GM11168 (cell line): ENCODE measurements around the gene ST3GAL3.

Source experiments
- in situ Hi-C: fragments of 300-500 bp; cut with MboI; formaldehyde crosslinking; loops from one replicate; pipeline ENCODE4 v1.12.0; 2022; ENCODE audit warnings: low sequenced_read_pairs; ENCODE audit not compliant: unreplicated experiment

Gene ST3GAL3

DNA sequence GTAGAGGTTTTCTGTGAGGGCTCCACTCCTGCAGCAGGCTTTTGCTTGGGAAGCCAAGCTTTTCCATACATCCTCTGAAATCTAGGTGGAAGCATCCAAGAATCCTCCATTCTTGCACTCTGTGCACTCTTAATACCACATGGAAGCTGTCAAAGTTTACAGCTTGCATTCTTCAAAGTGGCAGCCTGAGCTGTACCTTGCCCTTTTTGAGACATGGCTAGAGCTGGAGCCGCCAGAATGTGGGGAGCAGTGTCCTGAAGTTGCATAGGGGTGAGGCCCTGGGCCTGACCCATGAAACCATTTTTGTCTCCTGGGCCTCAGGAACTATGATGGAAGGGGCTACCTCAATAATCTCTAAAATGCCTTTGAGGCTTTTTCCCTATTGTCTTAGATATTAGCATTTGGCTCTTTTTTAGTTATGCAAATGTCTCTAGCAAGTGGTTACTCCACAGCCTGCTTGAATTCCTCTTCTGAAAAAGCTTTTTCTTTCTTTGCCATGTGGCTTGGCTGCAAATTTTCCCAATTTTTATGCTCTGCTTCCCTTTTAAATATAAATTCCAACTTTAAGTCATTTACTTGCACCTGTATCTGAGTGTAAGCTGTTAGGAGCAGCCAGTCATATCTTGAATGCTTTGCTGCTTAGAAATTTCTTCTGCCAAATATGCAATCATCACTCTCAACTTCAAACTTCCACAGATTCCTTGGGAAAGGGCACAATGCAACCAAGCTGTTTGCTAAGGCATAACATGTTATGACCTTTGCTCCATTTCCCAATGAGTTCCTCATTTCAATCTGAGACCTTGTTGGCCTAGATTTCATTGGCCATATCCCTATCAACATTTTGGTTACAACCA is 134.2 kb downstream of the ST3GAL3 start:
- in situ Hi-C loops, result no loop called here

DNA sequence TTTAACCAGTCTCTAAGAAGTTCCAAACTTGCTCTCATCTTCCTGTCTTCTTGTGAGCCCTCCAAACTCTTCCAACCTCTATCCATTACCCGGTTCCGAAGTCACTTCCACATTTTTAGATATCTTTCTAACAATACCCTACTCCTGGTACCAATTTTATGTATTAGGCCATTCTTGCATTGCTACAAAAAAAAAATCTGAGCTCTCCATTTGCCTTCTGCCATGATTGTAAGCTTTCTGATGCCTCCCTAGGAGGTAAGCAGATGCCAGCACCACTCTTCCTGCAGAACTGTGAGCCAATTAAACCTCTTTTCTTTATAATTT is 134.8 kb downstream of the ST3GAL3 start:
- in situ Hi-C loops, result no loop called here

GRCh38 chr1:43843684-43844083 is 136.3 kb downstream of the ST3GAL3 start:
- in situ Hi-C loops, result no loop called here

GRCh38 chr1:43844114-43844513 is 136.8 kb downstream of the ST3GAL3 start:
- in situ Hi-C loops, result no loop called here

- in situ Hi-C loops, result no loop called here
Measured at GRCh38 chr1:43847290-43847689, 140.0 kb downstream of the ST3GAL3 start.

DNA sequence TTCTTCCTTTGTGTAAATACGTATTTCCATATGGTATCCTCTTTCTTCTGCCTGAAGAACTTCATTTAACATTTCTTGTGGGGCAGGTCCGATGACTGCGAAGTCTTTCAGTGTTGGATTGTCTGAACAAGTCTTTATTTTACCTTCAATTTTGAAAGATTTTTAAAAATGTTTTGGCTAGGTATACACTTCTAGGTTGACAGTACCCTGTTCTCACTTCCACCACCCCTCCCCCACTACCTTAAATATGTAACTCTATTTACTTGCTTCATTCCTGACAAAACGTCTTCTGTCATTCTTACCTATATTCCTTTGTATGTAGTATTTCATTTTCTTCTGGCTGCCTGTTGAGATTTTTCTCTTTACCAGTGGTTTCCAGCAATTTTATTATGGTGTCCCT is 140.5 kb downstream of the ST3GAL3 start:
- in situ Hi-C loops, result no loop called here

DNA sequence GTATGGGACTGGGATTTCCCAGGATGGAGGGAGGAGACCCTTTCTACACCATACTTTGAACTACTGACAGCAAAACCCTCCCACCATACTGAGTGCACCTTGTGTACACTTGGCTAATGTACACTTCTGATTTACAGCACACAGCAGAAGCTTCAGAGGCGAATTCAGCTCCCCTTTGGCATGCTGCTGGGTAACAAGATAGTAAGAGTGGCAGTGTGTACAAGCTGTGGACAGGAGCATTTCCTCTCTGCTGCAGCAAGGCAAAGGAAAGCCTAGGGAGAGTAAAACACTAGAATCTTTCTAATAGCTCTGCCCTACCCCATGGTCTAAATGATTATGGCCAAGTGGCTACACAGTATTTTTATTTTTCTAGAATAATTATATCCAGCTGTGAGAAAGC is 142.3 kb downstream of the ST3GAL3 start:
- in situ Hi-C loops, result no loop called here

GRCh38 chr1:43850591-43851233 is 143.4 kb downstream of the ST3GAL3 start:
- in situ Hi-C loops, result no loop called here

- in situ Hi-C loops, result no loop called here
Measured at GRCh38 chr1:43851561-43852338, 144.4 kb downstream of the ST3GAL3 start.

- in situ Hi-C loops, result no loop called here
Measured at GRCh38 chr1:43853161-43853921, 146.0 kb downstream of the ST3GAL3 start.

GRCh38 chr1:43854473-43854872 is 147.1 kb downstream of the ST3GAL3 start:
- in situ Hi-C loops, result no loop called here

DNA sequence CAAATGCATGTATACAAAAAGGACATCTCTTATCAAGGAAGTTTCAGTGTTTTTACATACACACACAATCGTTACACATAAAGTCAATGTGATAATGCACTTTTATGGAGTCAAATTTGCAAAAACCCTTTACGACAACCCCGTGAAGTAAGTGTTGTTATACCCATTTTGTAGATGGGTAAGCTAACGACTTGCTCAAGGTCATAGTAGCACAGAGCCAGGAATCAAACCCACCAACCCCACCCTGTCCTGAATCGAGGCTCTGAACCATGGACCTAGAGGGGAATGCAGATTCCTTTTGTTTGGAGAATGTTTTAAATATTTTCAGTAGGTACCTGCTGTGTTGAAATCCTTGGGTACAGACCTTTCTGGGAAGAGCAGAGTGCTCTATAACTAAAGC is 148.9 kb downstream of the ST3GAL3 start:
- in situ Hi-C loops, result no loop called here

GRCh38 chr1:43857163-43857562 is 149.8 kb downstream of the ST3GAL3 start:
- in situ Hi-C loops, result no loop called here

- in situ Hi-C loops, result no loop called here
Measured at GRCh38 chr1:43858324-43858723, 151.0 kb downstream of the ST3GAL3 start.

DNA sequence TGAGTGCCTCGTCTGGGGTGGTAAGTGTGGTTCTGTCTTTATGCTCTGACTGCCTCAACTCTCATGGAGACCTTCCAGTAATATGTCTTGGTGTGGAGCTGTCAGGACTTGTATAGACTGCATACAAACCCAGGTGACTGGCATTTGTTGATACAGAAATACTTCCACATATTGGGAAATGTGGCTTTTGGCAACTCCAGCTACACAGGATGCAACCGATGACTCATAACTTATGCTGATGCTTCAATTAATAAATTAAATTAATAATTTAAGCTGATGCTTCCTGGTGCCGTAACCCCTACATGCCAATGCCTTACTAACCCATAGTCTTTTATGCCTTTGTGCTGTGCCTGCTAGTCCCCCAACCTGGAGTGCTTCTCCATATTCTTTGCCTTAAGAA is 154.0 kb downstream of the ST3GAL3 start:
- in situ Hi-C loops, result no loop called here

DNA sequence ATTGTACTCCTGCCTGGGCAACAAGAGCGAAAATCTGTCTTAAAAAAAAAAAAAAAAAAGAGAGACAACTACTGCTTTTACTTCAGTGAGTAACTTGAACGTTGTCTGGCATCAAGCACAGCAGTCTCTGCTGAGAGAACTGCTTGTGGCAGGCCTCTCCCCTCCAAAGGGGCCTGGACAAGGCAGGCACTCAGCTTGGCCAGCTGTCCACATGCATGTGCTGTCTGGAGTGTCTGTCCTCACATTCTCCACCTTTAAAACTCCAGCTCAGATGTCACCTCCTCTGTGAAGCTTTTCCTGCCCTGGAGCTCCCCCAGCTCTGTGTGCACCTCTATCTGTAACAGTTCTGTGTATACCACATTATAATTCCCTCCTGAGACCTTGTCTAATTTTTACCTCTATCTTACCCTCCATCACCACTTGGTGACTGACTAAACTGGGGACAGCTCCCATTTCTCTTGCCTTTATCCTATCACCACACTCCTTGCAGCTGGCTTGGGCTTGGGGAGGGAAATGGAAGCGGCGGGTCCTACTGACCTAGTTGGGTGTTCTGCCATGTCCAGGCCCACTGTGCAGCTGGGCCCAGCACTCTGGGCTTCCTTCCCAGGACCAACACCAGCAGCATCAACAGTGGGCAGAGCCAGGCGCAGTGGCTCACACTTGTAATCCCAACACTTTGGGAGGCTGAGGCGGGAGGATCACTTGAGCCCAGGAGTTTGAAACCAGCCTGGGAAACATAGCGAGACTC is 154.8 kb downstream of the ST3GAL3 start:
- in situ Hi-C loops, result no loop called here

DNA sequence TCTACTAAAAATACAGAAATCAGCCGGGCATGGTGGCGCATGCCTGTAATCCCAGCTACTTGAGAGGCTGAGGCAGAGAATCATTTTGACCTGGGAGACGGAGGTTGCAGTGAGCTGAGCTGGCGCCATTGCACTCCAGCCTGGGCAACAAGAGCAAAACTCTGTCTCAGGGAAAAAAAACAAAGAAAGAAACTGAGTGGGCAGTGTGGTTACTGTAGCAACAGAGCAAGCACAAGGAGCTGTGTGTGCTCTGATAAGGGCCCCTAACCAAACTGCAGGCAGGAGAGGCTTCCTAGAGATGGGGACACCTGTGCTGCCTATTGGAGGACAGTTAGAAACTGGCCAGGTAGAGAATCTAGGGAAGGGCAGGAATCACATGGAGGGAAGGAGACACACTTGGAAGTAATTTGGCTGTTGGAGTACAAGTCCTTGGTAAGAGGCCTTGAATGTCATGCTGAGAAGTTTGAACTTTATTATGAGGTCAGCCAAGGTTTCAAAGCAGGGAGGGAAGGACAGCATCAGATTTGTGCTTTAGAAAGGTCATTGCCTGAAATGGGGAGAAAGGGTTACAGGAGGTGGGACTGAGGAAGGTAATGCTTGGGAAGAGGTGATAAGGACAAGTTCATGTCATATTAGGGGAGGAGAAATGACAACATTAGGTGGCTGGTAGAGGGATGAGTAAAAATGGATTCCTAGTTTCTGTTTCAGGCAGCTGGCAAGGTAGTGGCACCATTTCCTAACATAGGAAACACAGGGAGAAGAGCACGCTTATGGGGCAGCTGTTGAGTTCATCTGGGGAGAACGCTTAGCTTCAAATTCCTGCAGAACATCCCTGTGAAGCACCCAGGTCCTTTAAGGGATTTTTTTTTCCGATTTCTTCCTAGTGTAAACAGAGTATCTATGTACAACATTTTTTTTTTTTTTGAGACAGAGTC is 157.0 kb downstream of the ST3GAL3 start:
- in situ Hi-C loops, result no loop called here

GRCh38 chr1:43866201-43866600 is 158.9 kb downstream of the ST3GAL3 start:
- in situ Hi-C loops, result no loop called here
